Stimulated activated naive CD4-positive, alpha-beta T cell treated with Interleukin-2 at 50 U/mL for 16 hours (primary cell): ENCODE measurements around the gene PLCH2.

Source experiments
- DNase-seq: peaks from one replicate; lab custom pipeline; 2025; lab: John Stamatoyannopoulos, UW

Gene PLCH2

GRCh38 chr1:2462819-2463218 is 13.3 kb upstream of the PLCH2 start:
- DNase-seq: no peak

- no peak for DNase-seq
Measured at GRCh38 chr1:2463396-2463795, 12.7 kb upstream of the PLCH2 start.

- DNase-seq: no peak
Measured at GRCh38 chr1:2465371-2466269, 10.5 kb upstream of the PLCH2 start.

- no peak for DNase-seq
Measured at GRCh38 chr1:2466270-2466665, 9.8 kb upstream of the PLCH2 start.

- DNase-seq: peak; percentile 10
Measured at GRCh38 chr1:2466958-2467554, 9.0 kb upstream of the PLCH2 start.

GRCh38 chr1:2468041-2468472 is 8.0 kb upstream of the PLCH2 start:
- DNase-seq: peak; percentile 17

GRCh38 chr1:2468540-2468939 is 7.5 kb upstream of the PLCH2 start:
- DNase-seq: no peak

GRCh38 chr1:2469103-2469940 is 6.8 kb upstream of the PLCH2 start:
- DNase-seq: no peak

GRCh38 chr1:2470290-2471158 is 5.6 kb upstream of the PLCH2 start:
- DNase-seq: no peak

GRCh38 chr1:2471159-2471471 is 5.0 kb upstream of the PLCH2 start:
- no peak for DNase-seq

GRCh38 chr1:2471587-2472001 is 4.5 kb upstream of the PLCH2 start:
- DNase-seq: no peak

GRCh38 chr1:2472109-2472508 is 4.0 kb upstream of the PLCH2 start:
- DNase-seq: no peak

- no peak for DNase-seq
Measured at GRCh38 chr1:2472561-2473177, 3.4 kb upstream of the PLCH2 start.

GRCh38 chr1:2473198-2473597 is 2.9 kb upstream of the PLCH2 start:
- DNase-seq: no peak

- no peak for DNase-seq
Measured at GRCh38 chr1:2474104-2474844, 1.8 kb upstream of the PLCH2 start.

GRCh38 chr1:2474933-2475371 is 1.1 kb upstream of the PLCH2 start:
- no peak for DNase-seq

GRCh38 chr1:2475571-2475970 is 518 bp upstream of the PLCH2 start:
- DNase-seq: no peak

- DNase-seq: no peak
Measured at GRCh38 chr1:2477309-2477708, 1.2 kb downstream of the PLCH2 start.

- DNase-seq: no peak
Measured at GRCh38 chr1:2477791-2478499, 1.9 kb downstream of the PLCH2 start.

- DNase-seq: no peak
Measured at GRCh38 chr1:2479186-2479585, 3.1 kb downstream of the PLCH2 start.
